ENCODE data around the gene PTPRJ. TPM values are rescaled to one million over a fixed set of nuclear protein-coding genes. Genes with fewer than 3 reads are reported as not detected.
"Not testable (repeated sequence)": the region's sequence is repeated elsewhere in the genome, so short reads cannot be mapped to it uniquely, and the experiment has no call there.

The PTPRJ gene
- total RNA-seq, 1 donor from 2014 or later, result 214 TPM

GRCh38 chr11:48161951-48162884 lies 181.9 kb downstream of the PTPRJ start:
- no peak for DNase-seq (ENCODE audit: low read depth)

- no peak for DNase-seq (ENCODE audit: low read depth)
Observed at GRCh38 chr11:48162885-48163268, 182.5 kb downstream of the PTPRJ start.

DNA sequence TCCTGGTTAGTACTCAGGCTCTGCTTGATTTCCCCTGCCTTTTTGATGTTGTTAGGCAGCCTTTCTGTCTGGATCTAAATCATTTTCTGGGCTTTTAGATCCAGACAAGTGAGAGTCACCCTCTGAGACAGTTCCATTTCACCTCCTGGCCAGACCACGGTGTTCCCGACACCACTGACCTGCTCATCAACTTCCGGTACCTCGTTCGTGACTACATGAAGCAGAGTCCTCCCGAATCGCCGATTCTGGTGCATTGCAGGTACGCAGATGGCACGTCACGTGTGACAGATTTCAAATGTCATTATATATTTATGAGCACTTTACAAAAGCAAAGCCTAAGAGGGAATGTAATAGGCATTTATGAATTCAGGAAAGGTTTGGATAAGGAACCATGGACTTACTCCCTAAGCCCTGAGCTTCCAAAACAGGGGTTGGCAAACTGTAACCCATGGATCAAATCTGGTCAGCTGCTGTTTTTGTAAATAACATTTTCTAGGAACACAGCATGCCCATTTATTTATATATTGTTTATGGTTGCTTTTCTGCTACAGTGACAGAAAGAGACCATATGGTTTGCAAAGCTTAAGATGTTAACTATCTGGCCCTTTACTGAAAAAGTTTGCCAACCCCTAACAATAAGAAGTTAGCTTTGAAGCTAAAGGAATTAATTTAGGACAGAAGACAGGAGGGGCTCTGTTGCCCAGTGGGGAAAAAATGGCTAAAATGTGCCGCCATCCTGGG lies 183.2 kb downstream of the PTPRJ start:
- no peak for DNase-seq (ENCODE audit: low read depth)

- no peak for DNase-seq (ENCODE audit: low read depth)
Observed at GRCh38 chr11:48164836-48165235, 184.5 kb downstream of the PTPRJ start.

- DNase-seq (ENCODE audit: low read depth), result no peak
Observed at GRCh38 chr11:48165426-48165825, 185.1 kb downstream of the PTPRJ start.

DNA sequence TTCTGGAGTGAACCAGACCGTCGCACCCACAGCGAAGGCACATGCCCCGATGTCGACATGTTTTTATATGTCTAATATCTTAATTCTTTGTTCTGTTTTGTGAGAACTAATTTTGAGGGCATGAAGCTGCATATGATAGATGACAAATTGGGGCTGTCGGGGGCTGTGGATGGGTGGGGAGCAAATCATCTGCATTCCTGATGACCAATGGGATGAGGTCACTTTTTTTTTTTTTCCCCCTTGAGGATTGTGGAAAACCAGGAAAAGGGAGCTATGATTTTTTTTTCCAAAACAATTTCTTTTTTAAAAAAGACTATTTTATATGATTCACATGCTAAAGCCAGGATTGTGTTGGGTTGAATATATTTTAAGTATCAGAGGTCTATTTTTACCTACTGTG lies 187.0 kb downstream of the PTPRJ start:
- DNase-seq (ENCODE audit: low read depth), result no peak

DNA sequence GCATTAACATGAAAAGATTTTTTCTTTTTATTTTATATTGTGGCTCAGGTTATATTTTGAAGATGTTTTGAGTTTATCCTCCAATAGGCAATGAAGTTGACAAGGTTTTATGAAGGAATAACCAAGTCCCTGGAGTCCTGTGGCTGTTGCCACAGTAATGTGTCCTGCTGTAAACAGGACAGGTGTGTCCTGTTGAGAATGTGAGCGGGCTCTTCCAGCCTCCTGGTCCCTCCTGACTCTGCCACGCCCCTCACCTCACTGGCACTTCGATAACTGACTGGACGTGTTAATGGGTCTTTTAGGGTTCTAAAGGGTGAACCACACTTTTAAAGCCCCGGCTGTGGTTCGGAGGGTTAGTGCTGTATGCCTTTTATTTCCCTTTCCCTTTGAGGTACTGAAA lies 188.5 kb downstream of the PTPRJ start:
- DNase-seq (ENCODE audit: low read depth), result no peak

- no peak for DNase-seq (ENCODE audit: low read depth)
Observed at GRCh38 chr11:48169259-48169658, 188.9 kb downstream of the PTPRJ start.

DNA sequence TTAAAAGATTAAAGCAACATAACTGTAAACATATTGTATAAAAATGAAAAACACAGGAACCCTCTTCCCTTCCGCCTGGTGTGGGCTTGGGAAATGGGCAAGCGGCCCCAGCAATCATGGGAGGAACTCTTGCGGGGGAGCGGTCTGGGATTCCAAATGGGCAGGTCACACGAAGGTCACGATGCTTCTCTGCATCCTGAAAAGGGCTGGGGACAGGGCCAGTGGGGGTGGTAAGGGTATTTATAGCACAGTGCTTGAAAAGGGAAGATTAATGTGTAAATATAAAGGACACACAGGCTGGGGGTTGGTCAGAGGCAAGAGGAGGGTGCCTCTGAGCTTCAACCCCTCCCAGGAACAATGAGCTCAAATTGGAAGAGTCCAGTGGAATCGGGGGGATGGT lies 189.4 kb downstream of the PTPRJ start:
- DNase-seq (ENCODE audit: low read depth), result no peak

DNA sequence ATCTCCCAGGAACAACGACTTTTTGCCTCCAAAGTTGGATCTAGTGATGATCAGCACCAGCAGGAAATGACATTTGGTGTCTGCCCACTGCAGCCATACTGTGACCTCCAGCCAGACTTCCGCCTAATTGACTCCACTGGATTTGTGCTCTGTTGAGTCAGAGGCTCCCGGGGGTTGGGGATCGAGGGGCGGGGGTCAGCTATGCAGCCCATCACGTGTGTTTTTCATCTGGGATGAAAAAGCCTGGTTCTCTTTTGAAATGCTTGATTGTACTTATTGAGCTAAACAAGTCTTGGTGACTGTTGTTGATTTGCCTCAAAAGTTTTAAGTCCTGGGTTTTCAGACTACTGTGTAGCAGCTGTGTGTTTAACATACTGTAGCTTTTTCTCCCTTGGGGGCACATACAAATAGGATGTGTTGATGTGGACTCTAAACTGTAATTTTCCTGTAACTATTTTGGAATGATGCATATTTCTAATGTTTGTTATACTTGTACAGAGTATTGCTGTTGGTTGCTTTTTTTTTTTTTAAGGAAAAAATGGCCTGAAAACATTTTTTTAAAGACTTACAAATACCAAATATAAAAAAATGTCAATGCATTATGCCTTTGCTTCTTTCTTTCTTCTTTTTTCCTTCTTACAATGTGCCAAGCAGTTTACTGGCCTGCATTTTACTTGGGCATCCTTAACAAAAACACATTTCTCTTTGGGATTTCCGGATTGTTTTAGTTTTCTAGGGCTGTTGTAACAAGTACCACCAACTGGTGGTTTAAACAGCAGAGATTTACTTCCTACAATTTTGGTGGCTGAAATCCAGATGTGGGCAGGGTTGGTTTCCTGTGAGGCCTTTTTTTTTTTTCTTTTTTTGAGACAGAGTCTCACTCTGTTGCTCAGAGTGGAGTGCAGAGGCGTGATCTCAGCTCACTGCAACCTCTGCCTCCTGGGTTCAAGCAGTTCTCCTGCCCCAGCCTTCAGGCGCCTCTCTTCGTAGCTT lies 190.2 kb downstream of the PTPRJ start:
- no peak for DNase-seq (ENCODE audit: low read depth)

GRCh38 chr11:48172818-48173609 lies 192.7 kb downstream of the PTPRJ start:
- DNase-seq (ENCODE audit: low read depth), result peak; percentile 46

GRCh38 chr11:48177661-48178060 lies 197.3 kb downstream of the PTPRJ start:
- no peak for DNase-seq (ENCODE audit: low read depth)

DNA sequence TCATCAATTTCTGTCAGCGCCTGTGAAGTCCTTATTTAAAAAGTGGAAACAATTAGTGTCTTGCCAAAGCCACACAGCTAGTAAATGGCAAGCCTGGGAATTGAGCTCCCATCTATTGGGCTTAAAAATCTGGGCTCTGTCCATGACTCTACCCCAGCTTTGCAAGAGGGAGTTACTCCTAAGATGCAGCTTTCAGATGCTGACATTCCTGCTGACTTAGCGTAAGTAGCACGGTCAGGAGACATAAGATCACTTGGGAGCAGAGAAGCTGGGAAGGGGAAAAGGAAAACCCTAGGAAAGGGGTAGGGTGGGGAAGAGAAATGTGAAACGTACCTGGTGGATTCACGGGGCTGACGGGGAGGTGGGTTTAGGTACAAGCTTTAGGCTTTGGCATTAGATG lies 200.3 kb downstream of the PTPRJ start:
- DNase-seq (ENCODE audit: low read depth), result no peak

- DNase-seq (ENCODE audit: low read depth), result no peak
Observed at GRCh38 chr11:48182860-48183526, 202.6 kb downstream of the PTPRJ start.

GRCh38 chr11:48184452-48184851 lies 204.1 kb downstream of the PTPRJ start:
- no peak for DNase-seq (ENCODE audit: low read depth)

- not testable (repeated sequence) for DNase-seq (ENCODE audit: low read depth)
Observed at GRCh38 chr11:48190906-48191654, 210.7 kb downstream of the PTPRJ start.

GRCh38 chr11:48193876-48194275 lies 213.5 kb downstream of the PTPRJ start:
- DNase-seq (ENCODE audit: low read depth), result peak; percentile 24

DNA sequence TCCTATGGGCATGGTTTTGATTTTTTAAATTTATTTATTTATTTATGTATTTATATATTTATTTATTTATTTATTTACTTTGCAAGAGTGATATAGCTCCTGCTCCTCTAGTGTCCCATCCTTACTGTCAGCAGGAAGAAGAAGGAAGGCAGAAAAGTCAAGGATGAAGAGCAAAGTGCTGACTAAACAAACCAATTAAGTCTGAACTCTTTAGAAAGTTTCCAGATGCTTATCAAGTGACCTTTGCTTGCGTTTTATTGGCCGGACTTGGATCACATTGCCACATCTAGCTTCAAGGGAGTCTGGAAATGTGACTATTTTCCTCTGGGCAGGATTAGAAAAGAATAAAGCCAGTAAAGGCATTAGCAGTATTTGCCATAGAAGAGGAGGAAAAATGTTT lies 227.5 kb downstream of the PTPRJ start:
- no peak for DNase-seq (ENCODE audit: low read depth)

DNA sequence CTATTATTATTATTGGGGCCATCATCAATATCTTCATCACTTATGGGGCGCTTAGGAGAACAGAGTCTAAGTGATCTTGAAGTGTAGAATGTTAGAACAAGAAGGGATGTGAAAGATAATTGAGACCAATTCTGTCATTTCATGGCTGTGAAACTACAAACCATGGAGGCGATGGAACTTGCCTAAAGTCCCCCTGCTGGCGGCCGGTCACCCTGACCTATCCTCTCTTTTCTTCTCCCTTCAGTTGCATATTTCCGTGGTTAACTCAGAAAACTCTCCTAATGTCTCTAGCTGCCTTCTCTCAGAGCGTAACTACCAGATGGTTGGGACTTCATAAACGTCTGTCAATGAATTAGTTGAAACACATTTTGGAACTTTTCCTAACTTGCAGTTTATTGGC lies 229.7 kb downstream of the PTPRJ start:
- no peak for DNase-seq (ENCODE audit: low read depth)

GRCh38 chr11:48216510-48216909 lies 236.2 kb downstream of the PTPRJ start, which contains the start of gene OR4B1:
TSS of gene OR4B1 (plus strand) at chr11:48216810. CDS start at chr11:48216810, 0 bp downstream.
- DNase-seq (ENCODE audit: low read depth), result no peak

All from renal cortical epithelial cell (primary cell).